Cerebellar nuclear complex (tissue), 1 donor: ENCODE results near the gene BHLHE23.

Experiments used
- DNase-seq, 2 experiments: peaks; one replicate each; lab custom pipeline; 2025; lab: John Stamatoyannopoulos, UW

The BHLHE23 gene

GRCh38 chr20:62991196-62991807, 15.5 kb downstream of the BHLHE23 start:
- DNase-seq = no peak

- no peak for DNase-seq
Measured at GRCh38 chr20:62990306-62990825, 16.4 kb downstream of the BHLHE23 start.

- no peak for DNase-seq
Measured at GRCh38 chr20:62989201-62989601, 17.6 kb downstream of the BHLHE23 start.

GRCh38 chr20:62987114-62987513, 19.6 kb downstream of the BHLHE23 start:
- DNase-seq = no peak

- no peak for DNase-seq
Measured at GRCh38 chr20:62986257-62986800, 20.4 kb downstream of the BHLHE23 start.

GRCh38 chr20:62985444-62985778, 21.4 kb downstream of the BHLHE23 start:
- no peak for DNase-seq

- DNase-seq = no peak
Measured at GRCh38 chr20:62984666-62985443, 21.9 kb downstream of the BHLHE23 start.

GRCh38 chr20:62983210-62983609, 23.6 kb downstream of the BHLHE23 start:
- DNase-seq = no peak

- no peak for DNase-seq
Measured at GRCh38 chr20:62982124-62983075, 24.4 kb downstream of the BHLHE23 start.

- peak in 1 of 2 experiments; percentile 22 for DNase-seq
Measured at GRCh38 chr20:62980970-62981369, 25.8 kb downstream of the BHLHE23 start.

- DNase-seq = no peak
Measured at GRCh38 chr20:62980380-62980960, 26.3 kb downstream of the BHLHE23 start.

GRCh38 chr20:62979876-62980373, 26.8 kb downstream of the BHLHE23 start:
- no peak for DNase-seq

GRCh38 chr20:62979310-62979709, 27.5 kb downstream of the BHLHE23 start:
- no peak for DNase-seq

GRCh38 chr20:62978561-62978943, 28.2 kb downstream of the BHLHE23 start:
- DNase-seq = no peak

- DNase-seq = no peak
Measured at GRCh38 chr20:62977613-62978560, 28.9 kb downstream of the BHLHE23 start.

GRCh38 chr20:62976886-62977285, 29.9 kb downstream of the BHLHE23 start:
- no peak for DNase-seq

- no peak for DNase-seq
Measured at GRCh38 chr20:62975812-62976508, 30.8 kb downstream of the BHLHE23 start.

- DNase-seq = peak in 1 of 2 experiments; percentile 9
Measured at GRCh38 chr20:62975251-62975760, 31.5 kb downstream of the BHLHE23 start.
